ENCODE measurements around the gene PLPPR2. TPM values are rescaled to one million over a fixed set of nuclear protein-coding genes. Genes with fewer than 3 reads are reported as not detected.
A peak's percentile ranks its signal among the peaks of the same experiment; 100 is the strongest.

PLPPR2 gene
- total RNA-seq, 1 donor from 2014 or later = 77.0 TPM

- no peak overlapping the region for H3K27ac Mint-ChIP-seq (ENCODE audit: unreplicated experiment)
Measured at GRCh38 chr19:11364296-11364904, 9.2 kb downstream of the PLPPR2 start.

GRCh38 chr19:11364935-11365334 lies 9.7 kb downstream of the PLPPR2 start:
- Mint-ChIP-seq H3K27ac (ENCODE audit: unreplicated experiment) (no peak overlapping the region), H3K4me3 (ENCODE audit: unreplicated experiment) (no peak overlapping the region), H3K36me3 (ENCODE audit: unreplicated experiment) (no peaks in the 10 kb centered on the region), H3K27me3 (ENCODE audit: unreplicated experiment) (peaks cover 6% of the 10 kb centered on the region), H3K9me3 (ENCODE audit: unreplicated experiment) (peaks cover 8% of the 10 kb centered on the region), H3K4me1 (ENCODE audit: low read depth, unreplicated experiment) (peaks cover 18% of the 10 kb centered on the region)
- no peak for DNase-seq
- no peak for TF ChIP-seq CTCF (IDR thresholded peaks at IDR 0.05; ENCODE audit: partially characterized antibody, unreplicated experiment)

More at GRCh38 chr19:11364296-11364904, 9.2 kb downstream of the PLPPR2 start:
- no peak for TF ChIP-seq CTCF (IDR thresholded peaks at IDR 0.05; ENCODE audit: partially characterized antibody, unreplicated experiment)
- Mint-ChIP-seq H3K9me3 (ENCODE audit: unreplicated experiment) (peaks cover 8% of the 10 kb centered on the region), H3K4me3 (ENCODE audit: unreplicated experiment) (no peak overlapping the region), H3K4me1 (ENCODE audit: low read depth, unreplicated experiment) (peaks cover 16% of the 10 kb centered on the region), H3K36me3 (ENCODE audit: unreplicated experiment) (no peaks in the 10 kb centered on the region), H3K27me3 (ENCODE audit: unreplicated experiment) (peaks cover 6% of the 10 kb centered on the region)
- DNase-seq = no peak

- Mint-ChIP-seq H3K4me3 (ENCODE audit: unreplicated experiment) (peak overlapping the region; percentile 30), H3K27ac (ENCODE audit: unreplicated experiment) (peak overlapping the region; percentile 66), H3K27me3 (ENCODE audit: unreplicated experiment) (peaks cover 6% of the 10 kb centered on the region), H3K36me3 (ENCODE audit: unreplicated experiment) (no peaks in the 10 kb centered on the region), H3K4me1 (ENCODE audit: low read depth, unreplicated experiment) (peaks cover 18% of the 10 kb centered on the region), H3K9me3 (ENCODE audit: unreplicated experiment) (peaks cover 8% of the 10 kb centered on the region)
- TF ChIP-seq CTCF (IDR thresholded peaks at IDR 0.05; ENCODE audit: partially characterized antibody, unreplicated experiment) = no peak
- DNase-seq = no peak
Measured at GRCh38 chr19:11365557-11366117, 10.4 kb downstream of the PLPPR2 start.

GRCh38 chr19:11367528-11367927 lies 12.3 kb downstream of the PLPPR2 start:
- DNase-seq = no peak
- Mint-ChIP-seq H3K4me3 (ENCODE audit: unreplicated experiment) (no peak overlapping the region), H3K36me3 (ENCODE audit: unreplicated experiment) (no peaks in the 10 kb centered on the region), H3K9me3 (ENCODE audit: unreplicated experiment) (peaks cover 3% of the 10 kb centered on the region), H3K4me1 (ENCODE audit: low read depth, unreplicated experiment) (peaks cover 12% of the 10 kb centered on the region), H3K27ac (ENCODE audit: unreplicated experiment) (no peak overlapping the region), H3K27me3 (ENCODE audit: unreplicated experiment) (peaks cover 11% of the 10 kb centered on the region)
- TF ChIP-seq CTCF (IDR thresholded peaks at IDR 0.05; ENCODE audit: partially characterized antibody, unreplicated experiment) = no peak

GRCh38 chr19:11370744-11371143 lies 15.5 kb downstream of the PLPPR2 start:
- Mint-ChIP-seq H3K36me3 (ENCODE audit: unreplicated experiment) (no peaks in the 10 kb centered on the region), H3K4me3 (ENCODE audit: unreplicated experiment) (no peak overlapping the region), H3K4me1 (ENCODE audit: low read depth, unreplicated experiment) (peaks cover 12% of the 10 kb centered on the region), H3K27me3 (ENCODE audit: unreplicated experiment) (peaks cover 6% of the 10 kb centered on the region), H3K9me3 (ENCODE audit: unreplicated experiment) (peaks cover 3% of the 10 kb centered on the region), H3K27ac (ENCODE audit: unreplicated experiment) (no peak overlapping the region)
- DNase-seq = no peak
- no peak for TF ChIP-seq CTCF (IDR thresholded peaks at IDR 0.05; ENCODE audit: partially characterized antibody, unreplicated experiment)

Measured in glutamatergic neuron (in vitro differentiated cells).